BE2C (cell line): ENCODE results near the gene SRCIN1.

ENCODE experiments used
- DNase-seq: peaks from one replicate; pipeline ENCODE4 v3.0.0-alpha.2; 2020
- H3K27me3 ChIP-seq: fragments of 250-450 bp; sonication (Bioruptor Pico); 2 replicates; pipeline ENCODE4 v1.5.1; 2020; ENCODE audit warnings: mild to moderate bottlenecking
- H3K36me3 ChIP-seq: fragments of 250-450 bp; sonication (Bioruptor Pico); 2 replicates; pipeline ENCODE4 v1.5.1; 2020; ENCODE audit warnings: mild to moderate bottlenecking
- H3K4me1 ChIP-seq: fragments of 250-450 bp; sonication (Bioruptor Pico); 2 replicates; pipeline ENCODE4 v1.5.1; 2020
- H3K4me3 ChIP-seq: 2 replicates; pipeline ENCODE4 v1.5.1; 2011; ENCODE audit warnings: low read depth, low read length
- H3K9me3 ChIP-seq: fragments of 250-450 bp; sonication (Bioruptor Pico); 2 replicates; pipeline ENCODE4 v1.5.1; 2020
- TF ChIP-seq, protein P1 (sequence below): IDR thresholded peaks from 2 replicates; pipeline ENCODE4 v1.5.1; 2012; ENCODE audit warnings: mild to moderate bottlenecking, low read depth, low read length

The SRCIN1 gene

DNA sequence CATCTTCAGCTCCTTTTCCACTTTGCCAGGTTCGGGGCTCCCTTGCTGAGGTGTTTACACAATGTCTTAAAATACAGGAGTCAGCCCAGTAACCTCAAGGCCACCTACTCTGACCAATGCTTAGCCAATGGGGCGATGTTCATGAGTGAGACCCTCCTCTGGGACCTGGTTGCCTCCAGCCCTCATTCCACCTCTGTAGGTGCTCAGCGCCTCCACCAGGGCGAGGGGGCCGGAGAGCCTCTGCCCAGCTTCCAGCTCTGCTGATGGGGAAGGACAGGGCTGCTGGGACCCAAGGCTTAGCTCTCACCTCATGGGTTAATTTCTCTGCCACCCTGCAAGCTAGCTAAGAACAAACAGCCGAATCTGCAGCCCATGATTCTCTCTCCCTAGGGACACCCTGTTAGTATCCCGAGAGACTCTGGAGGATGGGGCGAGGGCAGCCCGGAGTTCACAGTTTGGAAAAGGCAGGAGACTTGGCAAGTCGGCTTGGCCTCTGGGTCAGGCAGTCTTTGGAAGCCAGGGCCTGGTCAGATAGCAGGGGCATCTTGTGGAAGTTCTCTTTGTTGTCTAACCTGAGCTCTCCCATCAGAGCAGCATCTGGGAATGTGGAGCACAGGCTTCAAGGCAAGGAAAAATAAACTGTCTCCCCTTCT, 16.2 kb downstream of the SRCIN1 start:
- no peaks in the 10 kb centered on the region for H3K27me3 ChIP-seq
- H3K4me3 ChIP-seq = no peak overlapping the region
- peaks cover 31% of the 10 kb centered on the region for H3K4me1 ChIP-seq
- DNase-seq = no peak
- H3K9me3 ChIP-seq = no peaks in the 10 kb centered on the region
- H3K36me3 ChIP-seq = no peaks in the 10 kb centered on the region
- TF ChIP-seq, protein P1, sequence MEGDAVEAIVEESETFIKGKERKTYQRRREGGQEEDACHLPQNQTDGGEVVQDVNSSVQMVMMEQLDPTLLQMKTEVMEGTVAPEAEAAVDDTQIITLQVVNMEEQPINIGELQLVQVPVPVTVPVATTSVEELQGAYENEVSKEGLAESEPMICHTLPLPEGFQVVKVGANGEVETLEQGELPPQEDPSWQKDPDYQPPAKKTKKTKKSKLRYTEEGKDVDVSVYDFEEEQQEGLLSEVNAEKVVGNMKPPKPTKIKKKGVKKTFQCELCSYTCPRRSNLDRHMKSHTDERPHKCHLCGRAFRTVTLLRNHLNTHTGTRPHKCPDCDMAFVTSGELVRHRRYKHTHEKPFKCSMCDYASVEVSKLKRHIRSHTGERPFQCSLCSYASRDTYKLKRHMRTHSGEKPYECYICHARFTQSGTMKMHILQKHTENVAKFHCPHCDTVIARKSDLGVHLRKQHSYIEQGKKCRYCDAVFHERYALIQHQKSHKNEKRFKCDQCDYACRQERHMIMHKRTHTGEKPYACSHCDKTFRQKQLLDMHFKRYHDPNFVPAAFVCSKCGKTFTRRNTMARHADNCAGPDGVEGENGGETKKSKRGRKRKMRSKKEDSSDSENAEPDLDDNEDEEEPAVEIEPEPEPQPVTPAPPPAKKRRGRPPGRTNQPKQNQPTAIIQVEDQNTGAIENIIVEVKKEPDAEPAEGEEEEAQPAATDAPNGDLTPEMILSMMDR = no peak

GRCh38 chr17:38588788-38589174, 17.0 kb downstream of the SRCIN1 start:
- no peak overlapping the region for H3K4me3 ChIP-seq
- TF ChIP-seq, protein P1 = no peak
- no peaks in the 10 kb centered on the region for H3K27me3 ChIP-seq
- no peaks in the 10 kb centered on the region for H3K9me3 ChIP-seq
- H3K36me3 ChIP-seq = no peaks in the 10 kb centered on the region
- DNase-seq = no peak
- H3K4me1 ChIP-seq = peaks cover 36% of the 10 kb centered on the region

GRCh38 chr17:38587947-38588787, 17.6 kb downstream of the SRCIN1 start:
- TF ChIP-seq, protein P1 = no peak
- peaks cover 36% of the 10 kb centered on the region for H3K4me1 ChIP-seq
- DNase-seq = peak; percentile 41

DNA sequence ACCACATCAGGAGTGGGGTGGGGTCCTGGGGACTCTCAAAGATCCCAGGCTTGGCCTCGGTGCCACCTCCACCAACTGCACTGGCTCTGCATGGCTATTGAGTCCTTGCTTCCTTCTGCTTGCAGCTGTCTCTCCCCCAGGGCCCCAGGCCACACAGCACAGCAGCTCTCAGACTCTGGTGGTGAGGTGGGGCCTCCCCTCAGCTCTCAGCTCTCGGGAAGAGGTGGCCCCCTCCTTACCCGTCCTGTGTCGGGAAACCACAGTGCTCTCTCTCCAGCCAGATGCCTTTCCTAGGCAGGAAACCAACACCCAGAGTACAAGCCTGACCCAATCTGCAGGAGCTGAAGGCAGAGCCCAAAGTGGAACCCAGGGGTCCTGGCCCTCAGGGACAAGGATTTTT, 18.5 kb downstream of the SRCIN1 start:
- TF ChIP-seq, protein P1 = no peak
- H3K4me3 ChIP-seq = no peak overlapping the region
- H3K27me3 ChIP-seq = no peaks in the 10 kb centered on the region
- no peaks in the 10 kb centered on the region for H3K36me3 ChIP-seq
- H3K9me3 ChIP-seq = no peaks in the 10 kb centered on the region
- peaks cover 36% of the 10 kb centered on the region for H3K4me1 ChIP-seq
- no peak for DNase-seq

More at GRCh38 chr17:38587947-38588787, 17.6 kb downstream of the SRCIN1 start:
- no peak overlapping the region for H3K4me3 ChIP-seq
- no peaks in the 10 kb centered on the region for H3K27me3 ChIP-seq
- H3K36me3 ChIP-seq = no peaks in the 10 kb centered on the region
- H3K9me3 ChIP-seq = no peaks in the 10 kb centered on the region

DNA sequence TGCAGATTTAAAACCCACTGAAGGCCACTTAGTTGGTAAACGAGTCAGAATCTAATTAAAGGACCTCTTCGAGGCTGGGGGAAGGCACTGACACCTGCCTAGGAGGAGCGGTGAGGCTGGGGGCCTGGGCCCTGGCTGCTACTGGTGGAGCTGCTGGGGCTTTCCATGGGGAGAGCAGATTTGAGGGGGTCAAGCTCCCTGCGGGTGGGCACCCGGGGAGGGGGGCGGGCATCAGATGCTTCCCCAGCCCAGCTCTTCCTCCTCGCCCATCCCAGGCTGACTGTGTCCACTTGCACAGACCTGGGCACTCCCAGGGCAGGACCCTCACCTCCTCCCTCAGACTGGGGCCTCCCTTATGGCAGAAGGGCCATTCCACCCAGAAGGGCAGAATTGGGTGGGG, 19.0 kb downstream of the SRCIN1 start:
- Histone ChIP-seq H3K36me3 (no peaks in the 10 kb centered on the region), H3K27me3 (no peaks in the 10 kb centered on the region), H3K9me3 (no peaks in the 10 kb centered on the region), H3K4me1 (peaks cover 36% of the 10 kb centered on the region), H3K4me3 (no peak overlapping the region)
- TF ChIP-seq, protein P1 = no peak
- no peak for DNase-seq

DNA sequence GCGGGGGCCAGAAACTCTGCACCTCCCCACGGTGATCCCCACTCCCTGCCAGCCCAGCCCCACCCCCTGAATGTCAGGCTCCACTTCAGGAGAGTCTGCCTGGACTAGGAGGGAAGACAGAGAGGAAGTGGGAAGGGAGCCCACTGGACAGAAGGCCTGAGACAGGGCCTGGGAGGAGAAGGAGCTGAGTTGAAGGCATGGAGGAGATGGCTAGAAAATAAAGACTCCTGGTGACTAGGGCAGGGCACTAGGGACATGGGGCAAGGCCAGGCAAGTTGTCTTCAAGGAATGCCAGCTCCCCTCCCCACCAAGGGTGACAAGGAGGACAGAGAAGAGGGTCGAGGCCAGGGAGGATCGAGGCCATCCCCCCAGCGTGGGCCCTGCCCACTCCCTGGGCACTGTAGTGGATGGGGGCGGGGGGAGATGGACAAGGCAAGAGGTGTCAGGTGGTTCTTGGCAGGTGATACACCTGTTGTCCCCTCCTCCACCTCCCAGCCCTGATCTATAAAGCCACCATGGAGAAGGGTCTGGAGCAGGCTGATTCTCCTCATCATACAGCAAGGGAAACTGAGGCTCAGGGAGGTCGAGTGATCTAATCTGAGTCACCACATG, 19.7 kb downstream of the SRCIN1 start:
- H3K9me3 ChIP-seq = no peaks in the 10 kb centered on the region
- peaks cover 28% of the 10 kb centered on the region for H3K4me1 ChIP-seq
- H3K36me3 ChIP-seq = no peaks in the 10 kb centered on the region
- TF ChIP-seq, protein P1 = no peak
- no peaks in the 10 kb centered on the region for H3K27me3 ChIP-seq
- no peak overlapping the region for H3K4me3 ChIP-seq
- DNase-seq = no peak
